ENCODE results near the gene GOLGA2. TPM values are rescaled to one million over a fixed set of nuclear protein-coding genes. Genes with fewer than 3 reads are reported as not detected.

GOLGA2 gene
- total and polyA plus RNA-seq, 2 of the 13 experiments (the other 11 are each of a cell fraction or from before 2014, with no cell fraction given): 45.3 to 45.8 TPM

DNA sequence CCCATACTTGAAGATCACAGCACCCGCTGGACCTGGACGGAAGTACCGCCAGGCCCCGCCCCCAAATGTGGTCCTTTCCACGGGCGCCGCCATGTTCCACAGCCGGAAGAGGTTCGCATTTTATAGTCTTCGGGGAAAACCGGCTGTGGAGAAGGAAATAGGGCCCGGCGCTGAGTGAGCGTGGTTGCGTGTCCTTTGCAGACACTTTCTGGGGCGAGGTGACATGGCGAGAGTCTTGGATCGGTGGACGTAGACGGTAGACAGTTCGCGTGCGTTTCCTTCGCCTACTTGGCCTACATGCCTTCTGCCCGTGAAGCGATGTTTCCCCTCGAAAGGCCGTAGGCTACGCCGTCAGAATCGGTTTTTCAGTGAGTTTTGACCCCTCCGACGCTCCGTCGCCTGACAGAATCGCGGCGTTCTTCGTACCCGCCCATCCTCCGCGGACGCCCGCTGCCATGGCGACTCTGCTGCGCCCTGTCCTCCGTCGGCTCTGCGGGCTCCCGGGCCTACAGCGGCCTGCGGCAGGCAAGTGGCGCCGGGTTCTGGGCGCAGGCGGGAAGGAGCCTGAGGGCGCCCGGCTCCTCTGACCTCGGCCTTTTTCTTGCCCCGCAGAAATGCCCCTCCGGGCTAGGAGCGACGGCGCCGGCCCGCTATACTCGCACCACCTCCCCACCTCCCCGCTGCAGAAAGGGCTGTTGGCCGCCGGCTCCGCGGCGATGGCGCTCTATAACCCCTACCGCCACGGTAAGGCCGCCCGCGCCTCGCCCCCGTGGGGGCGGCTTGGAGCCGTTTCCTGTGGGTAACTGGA, 46.8 kb upstream of the GOLGA2 start, which contains the start of the genes COQ4 and TRUB2 (continued):
- TF ChIP-seq, protein P1, sequence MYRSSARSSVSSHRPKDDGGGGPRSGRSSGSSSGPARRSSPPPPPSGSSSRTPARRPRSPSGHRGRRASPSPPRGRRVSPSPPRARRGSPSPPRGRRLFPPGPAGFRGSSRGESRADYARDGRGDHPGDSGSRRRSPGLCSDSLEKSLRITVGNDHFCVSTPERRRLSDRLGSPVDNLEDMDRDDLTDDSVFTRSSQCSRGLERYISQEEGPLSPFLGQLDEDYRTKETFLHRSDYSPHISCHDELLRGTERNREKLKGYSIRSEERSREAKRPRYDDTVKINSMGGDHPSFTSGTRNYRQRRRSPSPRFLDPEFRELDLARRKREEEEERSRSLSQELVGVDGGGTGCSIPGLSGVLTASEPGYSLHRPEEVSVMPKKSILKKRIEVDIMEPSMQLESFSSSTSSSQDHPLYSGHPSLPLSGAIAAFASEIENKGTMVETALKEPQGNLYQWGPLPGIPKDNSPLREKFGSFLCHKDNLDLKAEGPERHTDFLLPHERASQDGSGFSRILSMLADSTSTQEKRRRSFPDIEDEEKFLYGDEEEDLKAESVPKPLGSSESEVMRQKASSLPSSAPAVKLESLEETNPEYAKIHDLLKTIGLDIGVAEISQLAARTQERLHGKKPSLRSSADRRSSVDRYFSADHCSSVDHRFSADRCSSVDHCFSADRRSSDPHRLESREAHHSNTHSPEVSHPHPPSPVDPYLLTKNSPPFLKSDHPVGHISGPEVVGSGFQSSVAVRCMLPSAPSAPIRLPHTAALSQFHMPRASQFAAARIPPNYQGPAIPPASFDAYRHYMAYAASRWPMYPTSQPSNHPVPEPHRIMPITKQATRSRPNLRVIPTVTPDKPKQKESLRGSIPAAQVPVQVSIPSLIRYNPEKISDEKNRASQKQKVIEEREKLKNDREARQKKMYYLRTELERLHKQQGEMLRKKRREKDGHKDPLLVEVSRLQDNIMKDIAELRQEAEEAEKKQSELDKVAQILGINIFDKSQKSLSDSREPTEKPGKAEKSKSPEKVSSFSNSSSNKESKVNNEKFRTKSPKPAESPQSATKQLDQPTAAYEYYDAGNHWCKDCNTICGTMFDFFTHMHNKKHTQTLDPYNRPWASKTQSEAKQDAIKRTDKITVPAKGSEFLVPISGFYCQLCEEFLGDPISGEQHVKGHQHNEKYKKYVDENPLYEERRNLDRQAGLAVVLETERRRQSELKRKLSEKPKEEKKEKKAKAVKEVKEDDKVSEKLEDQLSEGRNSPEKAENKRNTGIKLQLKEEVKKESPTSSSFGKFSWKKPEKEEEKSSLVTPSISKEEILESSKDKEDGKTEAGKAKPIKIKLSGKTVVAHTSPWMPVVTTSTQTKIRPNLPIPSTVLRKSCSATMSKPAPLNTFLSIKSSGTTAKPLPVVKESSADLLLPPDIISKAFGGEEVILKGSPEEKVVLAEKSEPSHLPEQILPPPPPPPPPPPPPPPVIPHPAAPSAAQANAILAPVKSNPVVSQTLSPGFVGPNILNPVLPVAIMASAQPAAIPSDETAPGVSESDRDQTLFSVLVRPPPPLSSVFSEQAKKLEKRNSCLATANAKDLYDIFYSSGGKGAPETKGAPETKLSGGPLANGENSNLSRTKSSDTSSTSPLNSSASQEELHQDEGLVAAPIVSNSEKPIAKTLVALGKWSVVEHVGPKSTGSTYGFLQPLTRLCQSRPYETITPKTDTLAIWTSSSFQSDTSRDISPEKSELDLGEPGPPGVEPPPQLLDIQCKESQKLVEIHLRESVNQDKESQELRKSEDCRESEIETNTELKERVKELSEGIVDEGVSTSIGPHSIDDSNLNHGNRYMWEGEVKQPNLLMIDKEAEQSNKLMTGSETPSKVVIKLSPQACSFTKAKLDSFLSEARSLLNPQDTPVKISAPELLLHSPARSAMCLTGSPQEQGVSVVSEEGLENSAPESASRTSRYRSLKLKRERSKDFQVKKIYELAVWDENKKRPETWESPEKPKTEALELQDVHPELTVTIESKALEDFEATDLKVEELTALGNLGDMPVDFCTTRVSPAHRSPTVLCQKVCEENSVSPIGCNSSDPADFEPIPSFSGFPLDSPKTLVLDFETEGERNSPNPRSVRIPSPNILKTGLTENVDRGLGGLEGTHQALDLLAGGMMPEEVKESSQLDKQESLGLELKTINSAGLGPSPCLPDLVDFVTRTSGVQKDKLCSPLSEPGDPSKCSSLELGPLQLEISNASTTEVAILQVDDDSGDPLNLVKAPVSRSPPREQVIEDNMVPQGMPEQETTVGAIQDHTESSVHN (CRISPR knock-in tag; IDR thresholded peaks at IDR 0.05): no peak
- TF ChIP-seq PAWR (CRISPR knock-in tag; IDR thresholded peaks at IDR 0.05; ENCODE audit: borderline replicate concordance): no peak
- TF ChIP-seq ZNF782 (CRISPR knock-in tag; IDR thresholded peaks at IDR 0.05; ENCODE audit: borderline replicate concordance): 0 out of 2 replicates have a peak, but pooled peaks have one; percentile 42
- TF ChIP-seq PHB2 (IDR thresholded peaks at IDR 0.05; ENCODE audit: partially characterized antibody): no peak
- TF ChIP-seq LCORL (IDR thresholded peaks at IDR 0.05): no peak; the same call in 1 of the 2 replicates
- TF ChIP-seq LCORL (CRISPR knock-in tag; IDR thresholded peaks at IDR 0.05): no peak; the same call in 1 of the 2 replicates
- TF ChIP-seq ZNF24 (IDR thresholded peaks at IDR 0.05): peak; percentile 72
- peak; percentile 92 for TF ChIP-seq HNRNPLL (IDR thresholded peaks at IDR 0.05; ENCODE audit: low read depth, low read length, poor library complexity, severe bottlenecking)
- TF ChIP-seq ZNF530 (CRISPR knock-in tag; IDR thresholded peaks at IDR 0.05; ENCODE audit: low read depth): no peak
- 0 out of 2 replicates have a peak, but pooled peaks have one; percentile 37 for TF ChIP-seq ZNF446 (CRISPR knock-in tag; IDR thresholded peaks at IDR 0.05)
- TF ChIP-seq SCMH1 (CRISPR knock-in tag; IDR thresholded peaks at IDR 0.05; ENCODE audit: borderline replicate concordance): no peak
- TF ChIP-seq KDM1A (CRISPR knock-in tag; IDR thresholded peaks at IDR 0.05): no peak
- no peak for TF ChIP-seq JUNB (CRISPR knock-in tag; IDR thresholded peaks at IDR 0.05; ENCODE audit: borderline replicate concordance)
- TF ChIP-seq BRF2 (CRISPR knock-in tag; IDR thresholded peaks at IDR 0.05): no peak
- peak; percentile 95 for TF ChIP-seq U2AF1 (optimal IDR thresholded peaks at IDR 0.05; ENCODE audit: low read depth, low read length)
- TF ChIP-seq ISL2 (CRISPR knock-in tag; IDR thresholded peaks at IDR 0.05): peak; percentile 58
- TF ChIP-seq MYNN (CRISPR knock-in tag; IDR thresholded peaks at IDR 0.05; ENCODE audit: low read depth): no peak
- TF ChIP-seq FOSL2 (CRISPR knock-in tag; IDR thresholded peaks at IDR 0.05): peak; percentile 59; the same call in 1 of the 2 replicates

All from HepG2 (cell line).